Hypothalamus (tissue), 51 donors: ENCODE data around the gene LNPEP.

Experiments
- DNase-seq, 51 donors: peaks; one replicate each; lab custom pipeline; 2025; lab: John Stamatoyannopoulos, UW

LNPEP gene

GRCh38 chr5:96935559-96936430 is at the start of gene LNPEP:
TSS of gene LNPEP (plus strand) at chr5:96936080. CDS start at chr5:96936156, 76 bp downstream.
- DNase-seq: peak; percentile 75 to 98 (median 93)

GRCh38 chr5:96893342-96893741 is 42.5 kb upstream of the LNPEP start:
- DNase-seq: no peak

GRCh38 chr5:96896276-96896675 is 39.6 kb upstream of the LNPEP start:
- no peak for DNase-seq

DNA sequence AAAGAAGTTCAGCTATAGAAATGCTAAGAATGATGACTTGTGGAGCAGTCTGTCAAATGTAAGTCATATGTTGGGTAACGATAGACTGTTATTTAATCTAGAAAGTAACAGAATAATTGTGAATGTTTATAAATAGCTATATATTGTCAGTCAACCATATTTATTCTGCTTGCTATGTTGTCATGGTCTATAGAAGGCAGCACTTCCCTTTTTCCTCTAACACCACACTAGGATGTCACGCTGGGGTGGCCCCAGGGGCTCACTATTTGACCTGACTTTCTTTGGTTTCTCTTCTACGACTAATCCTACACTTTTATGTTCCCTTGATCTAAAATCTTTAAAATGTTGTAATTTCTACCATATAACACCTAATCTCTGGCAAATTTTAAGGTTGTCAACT is 39.1 kb upstream of the LNPEP start:
- DNase-seq: no peak

GRCh38 chr5:96901384-96901783 is 34.5 kb upstream of the LNPEP start:
- DNase-seq: no peak

DNA sequence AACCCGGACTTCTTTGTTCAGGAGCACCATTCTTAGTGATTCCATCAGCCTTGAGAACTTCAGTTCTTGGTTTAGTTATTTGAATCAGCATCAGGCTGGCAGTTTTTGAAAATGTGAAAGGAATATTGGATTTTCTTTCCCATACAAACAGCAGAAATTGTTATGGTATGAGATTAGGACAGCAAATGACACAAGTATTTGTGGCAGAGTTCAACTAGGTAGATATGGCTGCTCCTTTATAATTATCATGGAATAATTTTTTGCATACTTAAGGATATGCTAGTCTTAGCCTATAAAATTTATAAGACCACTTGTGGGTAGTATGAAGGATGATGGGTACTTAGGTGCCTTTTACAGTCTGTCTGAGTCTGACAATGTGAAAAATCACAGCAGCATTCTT is 34.0 kb upstream of the LNPEP start:
- DNase-seq: no peak

DNA sequence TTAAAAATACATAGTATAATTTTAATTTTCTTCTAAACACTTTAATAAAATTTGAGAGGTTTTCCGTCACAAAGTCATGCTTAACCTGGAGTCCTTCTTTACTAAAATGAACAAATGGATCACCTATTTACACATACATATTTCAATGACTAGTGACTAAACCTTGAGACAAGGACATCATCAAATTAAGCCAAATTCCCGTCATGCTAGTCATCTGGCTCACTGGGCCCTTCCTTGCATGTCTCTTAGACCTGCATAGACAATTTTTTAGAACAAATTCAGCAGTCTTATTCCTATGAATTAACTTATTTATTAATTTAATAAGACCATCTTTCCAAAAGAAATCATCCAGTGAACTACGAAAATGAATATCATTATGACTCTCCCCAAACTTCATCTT is 33.0 kb upstream of the LNPEP start:
- DNase-seq: no peak

DNA sequence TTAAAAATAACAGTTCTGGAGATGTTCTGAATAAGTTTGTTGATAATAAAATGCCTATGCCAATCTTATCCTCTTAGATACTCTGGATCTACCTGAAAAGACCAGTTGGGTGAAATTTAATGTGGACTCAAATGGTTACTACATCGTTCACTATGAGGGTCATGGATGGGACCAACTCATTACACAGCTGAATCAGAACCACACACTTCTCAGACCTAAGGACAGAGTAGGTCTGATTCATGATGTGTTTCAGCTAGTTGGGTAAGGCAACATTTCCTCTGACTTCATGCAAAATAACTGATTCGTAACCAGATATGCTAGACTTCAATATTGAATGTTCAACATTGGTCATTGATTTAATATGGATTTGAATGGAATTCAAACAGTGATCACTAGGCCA is 32.6 kb upstream of the LNPEP start:
- no peak for DNase-seq

GRCh38 chr5:96904054-96904931 is 31.6 kb upstream of the LNPEP start:
- no peak for DNase-seq

- DNase-seq: no peak
Observed at GRCh38 chr5:96905864-96906263, 30.0 kb upstream of the LNPEP start.

DNA sequence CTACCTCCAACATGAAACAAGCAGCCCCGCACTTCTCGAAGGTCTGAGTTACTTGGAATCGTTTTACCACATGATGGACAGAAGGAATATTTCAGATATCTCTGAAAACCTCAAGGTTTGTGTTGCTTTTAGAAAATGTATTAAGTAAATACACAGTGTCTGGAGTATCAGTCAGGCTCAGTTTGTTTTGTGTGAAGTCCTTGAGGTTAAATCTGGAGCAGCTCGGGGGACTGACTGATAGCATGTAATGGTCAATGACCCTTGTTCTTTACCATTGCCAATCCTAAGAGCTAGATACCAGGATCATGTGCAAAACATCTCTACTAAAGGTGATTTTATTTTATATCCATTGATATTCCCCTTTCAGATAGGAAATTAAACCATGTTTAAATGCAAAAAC is 26.9 kb upstream of the LNPEP start:
- no peak for DNase-seq

GRCh38 chr5:96909435-96909834 is 26.4 kb upstream of the LNPEP start:
- no peak for DNase-seq

DNA sequence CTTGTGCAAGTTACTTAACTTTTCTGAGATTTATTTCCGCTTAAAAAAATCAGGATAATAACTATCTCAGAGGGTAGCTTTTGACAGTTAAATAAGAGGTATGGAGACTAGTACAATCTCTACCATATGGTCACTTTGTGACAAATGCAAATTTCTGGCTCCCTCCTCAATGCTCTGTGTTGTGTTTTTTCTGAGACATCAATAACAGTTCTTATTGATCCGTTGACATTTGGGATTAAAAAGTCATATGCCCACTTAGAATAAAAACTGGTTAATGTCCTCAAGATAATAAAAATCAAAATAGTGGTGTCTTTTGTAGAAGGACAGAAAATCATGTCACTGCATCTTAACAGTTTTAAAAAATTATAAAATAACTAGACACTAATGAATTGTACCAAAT is 24.7 kb upstream of the LNPEP start:
- DNase-seq: no peak

DNA sequence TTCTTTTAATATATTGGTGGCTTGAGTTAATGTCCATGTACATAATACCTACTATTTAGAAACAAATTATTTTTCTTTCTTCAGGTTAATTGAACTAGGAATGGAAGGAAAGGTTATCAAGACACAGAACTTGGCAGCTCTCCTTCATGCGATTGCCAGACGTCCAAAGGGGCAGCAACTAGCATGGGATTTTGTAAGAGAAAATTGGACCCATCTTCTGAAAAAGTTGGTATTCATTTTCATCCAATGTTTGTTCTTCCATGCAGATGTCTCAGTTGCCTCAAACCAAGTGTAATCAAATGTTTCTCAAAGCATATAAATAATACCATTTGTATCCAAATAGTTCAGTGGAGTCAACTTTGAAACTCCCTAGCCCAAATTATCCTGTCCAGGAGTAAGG is 22.6 kb upstream of the LNPEP start:
- no peak for DNase-seq

- DNase-seq: no peak
Observed at GRCh38 chr5:96919754-96920197, 16.1 kb upstream of the LNPEP start.

GRCh38 chr5:96920744-96921355 is 15.0 kb upstream of the LNPEP start:
- no peak for DNase-seq

DNA sequence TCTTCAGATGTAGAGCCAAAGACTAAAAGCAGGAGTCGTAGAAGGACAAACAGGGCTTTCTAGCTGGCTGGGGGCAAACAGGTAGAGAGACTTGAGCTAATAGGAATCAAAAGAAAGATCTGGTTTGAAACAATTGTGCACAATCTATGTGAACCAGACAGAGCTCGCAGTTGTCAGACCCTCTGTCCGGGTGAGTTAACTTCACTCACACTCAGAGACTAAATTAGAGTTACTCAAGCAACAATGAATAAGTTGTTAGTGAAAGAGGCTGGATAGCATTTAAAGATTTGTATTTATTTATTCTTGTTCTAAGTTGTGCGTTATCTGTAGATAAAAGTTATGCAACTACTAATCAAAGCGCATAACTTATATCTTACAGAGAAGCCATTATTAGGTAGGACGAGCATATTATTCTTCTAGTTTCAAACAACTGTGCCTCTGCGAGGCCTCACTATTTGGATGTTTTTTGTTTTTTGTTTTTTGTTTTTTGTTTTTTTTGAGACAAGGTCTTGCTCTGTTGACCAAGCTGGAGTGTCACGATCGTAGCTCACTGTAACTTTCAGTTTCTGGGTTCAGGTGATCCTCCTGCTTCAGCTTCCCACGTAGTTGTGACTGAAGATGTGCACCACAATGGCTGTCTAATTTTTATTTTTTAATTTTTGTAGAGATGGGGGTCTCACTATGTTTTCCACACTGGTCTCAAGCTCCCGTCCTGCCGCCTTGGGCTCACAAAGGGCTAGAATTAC is 13.2 kb upstream of the LNPEP start:
- no peak for DNase-seq

DNA sequence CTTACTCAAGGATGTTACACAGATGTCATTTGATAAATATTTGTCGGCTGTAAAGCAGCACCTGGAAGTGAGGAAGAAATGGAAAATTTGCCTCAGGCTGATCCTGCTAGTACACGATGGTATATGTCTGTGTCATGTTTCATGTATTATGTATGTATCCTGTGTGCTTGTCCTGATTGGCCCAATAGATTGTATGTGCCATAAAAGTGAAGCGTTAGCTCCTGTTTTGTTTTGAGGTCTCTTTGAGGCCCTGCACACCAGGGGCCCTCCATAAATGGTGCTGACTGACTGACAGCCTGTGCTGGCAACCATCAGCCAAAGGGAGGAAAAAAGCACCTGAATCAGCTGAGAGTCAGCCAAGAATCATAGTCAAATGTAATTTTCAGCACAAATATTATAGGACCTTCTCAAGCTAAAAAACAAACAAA is 11.8 kb upstream of the LNPEP start:
- DNase-seq: peak in 1 of 51 donors; percentile 3

DNA sequence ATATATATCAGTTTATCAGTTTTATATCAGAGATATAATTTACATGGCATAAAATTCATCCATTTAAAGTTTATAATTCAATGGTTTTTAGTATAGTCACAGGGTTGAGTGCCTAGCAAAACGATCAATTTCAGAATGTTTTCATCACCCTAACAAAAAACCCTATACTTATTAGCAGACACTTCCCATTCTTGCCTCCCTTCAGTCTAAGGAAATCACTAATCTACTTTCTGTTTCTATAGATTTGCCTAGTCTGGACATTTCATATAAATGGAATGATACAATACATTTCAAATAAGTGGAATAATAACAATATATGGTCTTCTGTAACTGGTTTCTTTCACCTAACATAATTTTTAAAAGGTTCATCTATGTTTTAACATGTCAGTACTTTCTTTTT is 9.6 kb upstream of the LNPEP start:
- DNase-seq: no peak

GRCh38 chr5:96927008-96927407 is 8.9 kb upstream of the LNPEP start:
- no peak for DNase-seq
